ENCODE measurements around the gene HDLBP.

The HDLBP gene

DNA sequence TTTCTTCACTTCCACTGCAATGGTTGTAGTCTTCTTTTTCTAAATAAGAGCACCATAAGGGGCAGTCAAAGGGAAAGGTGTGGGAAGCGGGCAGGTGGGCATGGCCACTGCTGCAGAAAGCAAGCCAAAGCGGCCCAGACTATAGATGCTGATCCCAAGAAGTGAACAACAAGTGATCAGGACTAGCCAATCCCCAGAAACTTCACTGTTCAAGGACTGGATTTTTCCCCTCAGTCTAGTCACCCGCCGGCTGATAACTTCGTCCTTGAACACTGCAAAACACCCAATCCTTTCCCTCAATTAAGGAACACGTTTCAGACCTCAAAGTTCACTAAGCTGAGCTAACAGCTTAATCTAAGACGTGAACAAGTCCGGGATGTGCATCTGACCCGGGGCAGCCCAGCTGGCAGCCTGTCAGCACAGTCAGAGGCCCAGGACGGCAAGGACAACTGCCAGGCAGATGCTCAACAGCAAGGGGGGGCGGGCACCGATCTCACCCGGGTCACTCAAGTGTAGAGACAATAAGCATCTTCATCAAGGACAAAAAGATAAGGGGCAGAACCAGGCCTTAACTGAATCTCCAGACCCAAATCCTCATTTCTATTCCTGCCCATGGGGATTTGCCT, 59.8 kb downstream of the HDLBP start:
- TF ChIP-seq, protein P1, sequence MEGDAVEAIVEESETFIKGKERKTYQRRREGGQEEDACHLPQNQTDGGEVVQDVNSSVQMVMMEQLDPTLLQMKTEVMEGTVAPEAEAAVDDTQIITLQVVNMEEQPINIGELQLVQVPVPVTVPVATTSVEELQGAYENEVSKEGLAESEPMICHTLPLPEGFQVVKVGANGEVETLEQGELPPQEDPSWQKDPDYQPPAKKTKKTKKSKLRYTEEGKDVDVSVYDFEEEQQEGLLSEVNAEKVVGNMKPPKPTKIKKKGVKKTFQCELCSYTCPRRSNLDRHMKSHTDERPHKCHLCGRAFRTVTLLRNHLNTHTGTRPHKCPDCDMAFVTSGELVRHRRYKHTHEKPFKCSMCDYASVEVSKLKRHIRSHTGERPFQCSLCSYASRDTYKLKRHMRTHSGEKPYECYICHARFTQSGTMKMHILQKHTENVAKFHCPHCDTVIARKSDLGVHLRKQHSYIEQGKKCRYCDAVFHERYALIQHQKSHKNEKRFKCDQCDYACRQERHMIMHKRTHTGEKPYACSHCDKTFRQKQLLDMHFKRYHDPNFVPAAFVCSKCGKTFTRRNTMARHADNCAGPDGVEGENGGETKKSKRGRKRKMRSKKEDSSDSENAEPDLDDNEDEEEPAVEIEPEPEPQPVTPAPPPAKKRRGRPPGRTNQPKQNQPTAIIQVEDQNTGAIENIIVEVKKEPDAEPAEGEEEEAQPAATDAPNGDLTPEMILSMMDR (IDR thresholded peaks at IDR 0.05; ENCODE audit: low read length, missing control alignments): no peak
- H3K4me3 ChIP-seq (replicated peaks; ENCODE audit: low read depth, low read length): no peak overlapping the region
- no peak for DNase-seq (ENCODE audit: low read depth)

DNA sequence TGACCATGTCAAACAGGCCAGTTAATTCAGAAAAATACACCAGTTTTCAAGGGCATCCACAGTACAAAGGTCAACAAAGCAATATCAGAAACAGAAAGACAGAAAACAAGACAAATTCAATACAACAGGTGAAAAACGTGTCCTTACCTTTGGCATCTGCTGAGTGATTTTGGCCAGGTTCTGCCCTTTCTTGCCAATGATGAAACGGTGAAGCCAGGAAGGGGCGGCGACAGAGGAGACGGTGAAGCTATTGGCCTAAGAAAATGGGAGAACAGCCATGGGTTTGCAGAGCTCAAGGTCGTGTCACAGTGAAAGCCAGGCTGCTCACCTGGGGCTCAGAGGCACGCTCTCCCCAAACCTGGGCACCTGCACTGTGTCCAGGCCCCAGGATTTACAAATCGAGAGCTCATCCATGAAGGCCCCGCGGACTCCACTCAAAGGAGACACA, 60.5 kb downstream of the HDLBP start:
- H3K4me3 ChIP-seq (replicated peaks; ENCODE audit: low read depth, low read length): no peak overlapping the region
- TF ChIP-seq, protein P1 (IDR thresholded peaks at IDR 0.05; ENCODE audit: low read length, missing control alignments): no peak
- no peak for DNase-seq (ENCODE audit: low read depth)

DNA sequence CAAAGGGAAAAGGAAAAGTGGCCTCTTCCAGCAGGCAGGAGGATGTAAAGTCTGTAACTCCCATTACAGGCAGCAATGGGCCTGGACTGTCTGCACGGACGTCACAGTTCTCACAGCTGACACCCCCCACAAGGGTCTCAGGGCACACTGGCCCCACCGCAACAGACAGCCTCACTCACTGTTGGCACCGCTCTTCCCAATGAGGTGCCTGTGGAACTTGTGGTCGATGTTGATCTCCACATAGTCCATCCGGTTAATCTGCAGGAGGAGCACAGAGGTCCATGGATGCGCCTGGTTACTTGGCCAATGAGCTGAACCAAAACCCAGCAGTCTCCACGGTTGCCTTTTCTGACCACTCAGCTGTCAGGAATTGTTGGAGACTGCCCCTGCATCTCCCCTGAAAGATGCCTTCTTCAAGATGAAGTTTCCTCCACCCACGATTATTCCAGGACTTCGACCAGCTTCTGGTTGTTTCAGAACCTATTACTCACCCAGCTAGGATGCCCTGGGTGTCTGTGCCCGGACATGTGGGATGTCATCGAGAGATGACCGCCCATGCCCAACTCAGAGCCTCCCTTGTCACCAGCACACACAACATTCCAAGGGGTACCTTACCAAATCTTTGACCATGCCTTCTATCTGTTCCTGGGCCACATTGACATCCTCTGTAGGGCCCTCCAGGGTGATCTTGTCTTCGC, 62.5 kb downstream of the HDLBP start:
- no peak overlapping the region for H3K4me3 ChIP-seq (replicated peaks; ENCODE audit: low read depth, low read length)
- DNase-seq (ENCODE audit: low read depth): no peak
- TF ChIP-seq, protein P1 (IDR thresholded peaks at IDR 0.05; ENCODE audit: low read length, missing control alignments): no peak

DNA sequence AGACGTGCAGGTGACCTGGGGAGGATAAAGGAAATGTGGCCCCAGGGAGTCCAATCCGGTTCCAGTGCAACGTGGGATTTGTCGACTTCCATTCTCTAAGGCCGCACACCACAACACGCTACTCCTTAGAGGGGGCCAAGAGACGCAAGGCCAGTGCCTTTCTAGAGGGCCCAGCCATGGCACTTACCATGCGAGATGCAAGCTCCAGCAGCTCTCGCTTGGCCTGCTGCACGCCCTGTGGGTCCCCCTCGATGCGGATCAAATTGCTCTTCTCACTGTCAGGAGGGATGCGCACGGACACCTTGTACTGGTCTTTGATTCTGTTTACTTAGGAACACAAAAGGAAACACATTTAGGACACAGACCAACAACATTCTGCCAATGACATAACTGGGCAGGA, 65.8 kb downstream of the HDLBP start:
- no peak for DNase-seq (ENCODE audit: low read depth)
- no peak overlapping the region for H3K4me3 ChIP-seq (replicated peaks; ENCODE audit: low read depth, low read length)
- TF ChIP-seq, protein P1 (IDR thresholded peaks at IDR 0.05; ENCODE audit: low read length, missing control alignments): no peak

DNA sequence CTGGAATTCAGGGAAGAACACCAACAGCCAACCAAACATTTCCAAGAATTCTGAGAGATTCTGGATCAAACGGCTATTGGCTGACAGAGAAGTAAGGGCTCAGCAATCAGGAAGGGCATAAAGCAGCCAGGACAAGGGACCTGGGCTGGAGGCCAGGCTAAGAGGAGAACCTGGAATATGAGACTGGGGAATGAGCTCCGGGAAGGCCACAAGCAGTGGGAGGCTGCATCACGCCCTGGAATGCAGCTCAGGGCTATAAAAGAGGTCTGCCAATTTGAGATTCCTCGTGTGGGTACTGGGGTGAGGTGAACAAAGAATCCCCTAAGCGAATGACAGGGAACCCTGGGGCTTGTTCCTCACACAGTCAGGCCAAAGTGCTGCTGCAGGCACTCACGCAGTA, 66.6 kb downstream of the HDLBP start:
- no peak overlapping the region for H3K4me3 ChIP-seq (replicated peaks; ENCODE audit: low read depth, low read length)
- DNase-seq (ENCODE audit: low read depth): no peak
- TF ChIP-seq, protein P1 (IDR thresholded peaks at IDR 0.05; ENCODE audit: low read length, missing control alignments): no peak

DNA sequence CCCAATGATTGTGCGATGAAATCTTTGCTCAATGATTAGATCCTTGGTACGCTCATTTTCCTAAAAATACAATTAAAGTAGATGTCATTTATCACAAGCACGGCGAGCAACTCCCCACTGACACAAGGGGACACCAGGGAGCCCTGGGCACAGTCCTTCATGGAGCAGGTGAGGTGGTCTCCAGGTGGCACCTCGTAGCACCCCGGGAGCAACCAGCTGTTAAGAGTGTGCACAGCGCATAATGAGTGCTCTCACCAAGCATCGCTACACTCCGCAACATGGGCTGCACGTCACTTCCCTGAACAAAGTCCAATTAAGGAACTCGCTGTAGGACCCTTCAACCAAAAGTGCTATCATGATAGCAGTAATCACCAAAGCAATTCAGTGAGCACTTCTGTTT, 67.2 kb downstream of the HDLBP start:
- TF ChIP-seq, protein P1 (IDR thresholded peaks at IDR 0.05; ENCODE audit: low read length, missing control alignments): no peak
- H3K4me3 ChIP-seq (replicated peaks; ENCODE audit: low read depth, low read length): no peak overlapping the region
- DNase-seq (ENCODE audit: low read depth): no peak

DNA sequence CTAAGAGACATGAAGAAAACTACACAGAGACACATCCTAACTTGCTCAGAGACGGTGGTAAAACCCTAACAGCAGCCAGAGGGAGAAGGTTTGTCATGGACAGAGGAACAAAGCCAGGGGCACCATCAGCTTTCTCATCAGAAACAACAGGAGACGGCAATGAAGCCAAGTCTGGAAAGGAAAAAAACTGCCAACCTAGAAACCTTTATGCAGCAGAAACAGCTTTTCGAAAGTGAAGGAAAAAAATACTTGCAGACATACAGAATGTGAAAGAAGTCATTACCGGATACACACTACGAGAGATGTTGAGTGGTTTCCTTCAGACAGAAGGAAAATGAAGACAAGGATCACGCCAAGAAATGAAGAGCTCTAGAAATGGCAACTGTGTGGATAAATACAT, 71.1 kb downstream of the HDLBP start:
- TF ChIP-seq, protein P1 (IDR thresholded peaks at IDR 0.05; ENCODE audit: low read length, missing control alignments): no peak
- no peak for DNase-seq (ENCODE audit: low read depth)
- H3K4me3 ChIP-seq (replicated peaks; ENCODE audit: low read depth, low read length): no peak overlapping the region

All from fibroblast of pulmonary artery (primary cell).